GM18951 (cell line): ENCODE measurements around the gene NME1.

Experiments
- POLR2A ChIP-seq: IDR thresholded peaks from 4 replicates; pipeline ENCODE4 v1.6.1; 2011; ENCODE audit warnings: mild to moderate bottlenecking; ENCODE audit not compliant: insufficient read length, insufficient read depth; ENCODE audit errors: extremely low read depth
- in situ Hi-C: fragments of 300-500 bp; cut with MboI; formaldehyde crosslinking; loops from one replicate; pipeline ENCODE4 v1.12.0; 2022; ENCODE audit warnings: low sequenced_read_pairs, mixed read lengths, inconsistent platforms; ENCODE audit not compliant: unreplicated experiment

The NME1 gene

DNA sequence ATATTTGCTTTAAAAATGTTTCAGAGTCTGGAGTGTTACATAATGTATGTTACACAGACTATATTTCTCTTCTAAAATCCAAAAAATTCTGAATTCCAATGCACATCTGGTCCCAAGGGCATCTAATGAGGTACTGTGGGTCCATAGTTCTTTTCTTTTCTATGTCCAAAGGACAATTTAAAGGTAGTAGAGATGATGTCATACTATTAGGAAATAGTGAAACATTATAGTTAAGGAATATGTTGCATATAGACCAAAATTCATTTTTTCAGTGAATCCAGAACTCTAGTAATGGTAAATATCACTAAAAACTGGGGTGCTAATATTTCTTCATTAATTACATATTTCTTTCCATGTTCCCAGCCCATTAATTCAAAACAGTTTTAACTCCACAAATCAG is 35.8 kb downstream of the NME1 start:
- in situ Hi-C loops, result no loop called here
- no peak for TF ChIP-seq POLR2A

DNA sequence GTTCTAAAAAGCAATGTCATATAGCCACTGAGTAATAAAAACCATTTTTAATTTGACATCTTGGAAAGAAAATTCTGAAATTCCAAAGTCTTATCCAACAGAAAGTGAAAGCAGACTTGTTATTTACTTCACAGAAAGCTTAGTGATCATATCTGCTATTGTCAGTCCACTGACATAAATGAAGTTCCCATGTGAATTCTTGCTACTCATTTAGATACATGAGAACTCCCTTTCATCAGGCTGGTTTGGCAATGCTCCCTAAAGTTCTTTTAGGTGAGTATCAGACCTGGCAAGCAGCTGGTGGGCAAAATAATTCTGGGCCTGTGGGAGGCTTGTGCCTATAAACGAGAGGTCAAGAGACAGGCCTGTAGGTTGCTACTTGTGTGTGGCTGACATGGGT is 36.3 kb downstream of the NME1 start:
- in situ Hi-C loops, result no loop called here
- TF ChIP-seq POLR2A, result no peak

DNA sequence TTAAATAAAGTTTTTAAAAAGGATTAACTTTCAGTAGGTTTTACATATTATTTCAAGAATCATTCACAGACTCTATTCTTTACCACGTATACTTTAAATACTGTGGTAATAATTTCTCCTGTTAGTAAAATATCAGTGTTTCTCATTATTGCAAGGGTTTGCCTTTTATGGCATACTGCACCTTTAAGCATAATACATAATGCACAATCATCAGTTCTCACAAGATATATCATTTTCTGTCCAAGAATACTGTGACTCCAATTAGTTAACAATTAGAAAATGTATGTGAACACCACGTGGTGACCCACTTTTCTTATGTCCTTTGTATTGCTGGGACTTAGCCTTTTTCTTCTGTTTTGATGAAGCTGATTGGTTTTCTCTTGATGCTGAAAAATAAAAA is 38.5 kb downstream of the NME1 start:
- in situ Hi-C loops, result no loop called here
- no peak for TF ChIP-seq POLR2A

DNA sequence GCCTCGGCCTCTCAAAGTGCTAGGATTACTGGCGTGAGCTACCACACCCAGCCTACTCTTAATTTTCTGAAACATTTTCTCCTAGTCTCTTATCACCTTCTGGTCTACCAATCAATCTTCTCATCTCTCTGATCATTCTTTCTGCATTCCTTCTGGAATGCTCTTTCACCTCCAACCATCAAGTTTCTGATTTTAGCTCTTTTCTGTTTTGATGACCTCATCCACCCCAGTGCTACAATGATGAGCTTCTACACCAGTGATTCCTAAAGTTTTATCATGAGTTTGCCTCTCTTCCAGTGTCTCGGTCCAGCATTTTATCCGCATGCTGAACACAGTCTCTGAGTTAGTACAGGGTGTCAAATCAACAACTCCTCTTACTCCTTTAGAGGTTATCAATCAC is 44.4 kb downstream of the NME1 start:
- no peak for TF ChIP-seq POLR2A

DNA sequence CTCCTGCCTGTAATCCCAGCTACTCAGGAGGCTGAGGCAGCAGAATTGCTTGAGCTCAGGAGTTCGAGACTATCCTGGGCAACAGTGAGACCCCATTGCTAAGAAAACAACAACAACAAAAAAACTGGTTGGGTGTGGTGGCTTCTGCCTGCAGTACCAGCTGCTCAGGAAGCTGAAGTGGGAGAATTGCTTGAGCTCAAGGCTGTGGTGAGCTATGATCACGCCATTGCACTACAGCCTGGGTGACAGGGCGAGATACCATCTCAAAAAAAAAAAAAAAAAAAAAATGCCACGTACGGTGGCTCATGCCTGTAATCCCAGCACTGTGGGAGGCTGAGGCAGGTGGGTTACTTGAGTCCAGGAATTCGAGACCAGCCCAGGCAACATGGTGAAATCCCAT is 46.9 kb downstream of the NME1 start:
- in situ Hi-C loops, result no loop called here
- no peak for TF ChIP-seq POLR2A

More for the DNA sequence above, 44.4 kb downstream of the NME1 start:
- in situ Hi-C loops, result no loop called here

DNA sequence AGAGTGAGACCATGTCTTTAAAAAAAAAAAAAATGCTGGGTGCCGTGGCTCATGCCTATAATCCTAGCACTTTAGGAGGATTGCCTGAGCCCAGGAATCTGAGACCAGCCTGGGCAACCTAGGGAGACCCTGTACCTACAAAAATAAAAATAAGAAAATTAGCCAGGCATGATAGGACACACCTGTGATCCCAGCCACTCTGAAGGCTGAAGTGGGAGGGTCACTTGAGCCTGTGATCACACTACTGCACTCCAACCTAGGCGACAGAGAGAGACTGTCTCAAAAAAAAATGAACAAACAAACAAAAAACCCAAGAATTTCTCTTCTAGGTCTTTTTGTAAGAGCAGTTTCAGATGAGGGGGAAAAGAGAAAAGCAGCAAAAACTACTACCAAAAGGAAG is 47.5 kb downstream of the NME1 start:
- TF ChIP-seq POLR2A, result no peak
- in situ Hi-C loops, result no loop called here

DNA sequence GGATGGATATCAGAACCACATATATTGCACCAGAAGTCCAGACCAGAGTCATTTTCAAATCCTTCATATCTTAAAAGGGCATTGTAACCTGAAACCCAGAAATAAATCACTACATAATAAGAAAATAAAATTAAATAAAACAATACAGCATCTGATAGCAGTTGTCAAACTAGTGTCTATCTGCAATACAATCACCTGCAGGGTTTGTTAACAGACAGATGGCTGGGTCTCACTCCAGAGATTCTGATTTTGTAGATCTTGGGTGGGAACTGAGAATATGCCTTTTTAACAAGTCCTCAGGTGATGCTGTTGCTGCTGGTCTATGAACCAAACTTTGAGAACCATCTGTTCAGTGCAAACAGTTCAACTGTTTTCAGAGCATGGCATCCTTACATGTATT is 50.5 kb downstream of the NME1 start:
- in situ Hi-C loops, result no loop called here
- TF ChIP-seq POLR2A, result no peak
